ENCODE measurements around the gene MOCS2. TPM values are rescaled to one million over a fixed set of nuclear protein-coding genes. Genes with fewer than 3 reads are reported as not detected.

MOCS2 gene
- total RNA-seq, 2 experiments from 2014 or later = 21.0 to 21.3 TPM

DNA sequence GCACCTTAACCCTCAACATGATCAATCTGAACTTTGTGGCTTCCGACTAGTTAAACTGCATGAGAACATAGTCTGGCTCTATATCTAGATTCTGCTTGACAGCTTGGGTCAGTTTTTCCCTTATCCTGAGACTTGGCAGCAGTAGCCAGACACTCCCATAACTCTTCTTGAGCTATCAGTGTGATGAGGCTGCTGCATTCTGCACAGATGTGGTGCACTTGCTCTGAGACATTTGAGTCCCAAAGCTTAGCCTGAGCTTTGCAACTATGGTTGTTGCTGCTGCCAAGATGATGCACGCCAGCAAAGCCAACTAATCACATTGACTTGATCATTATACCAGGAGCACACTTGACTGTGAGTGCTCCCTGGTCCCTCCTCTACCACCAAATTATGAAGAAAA, 36.2 kb downstream of the MOCS2 start:
- Mint-ChIP-seq H3K27me3 (peaks cover 20% of the 10 kb centered on the region), H3K27ac (no peak overlapping the region), H3K36me3 (ENCODE audit: low read depth) (no peaks in the 10 kb centered on the region), H3K4me3 (no peak overlapping the region), H3K4me1 (peaks cover 10% of the 10 kb centered on the region), H3K9me3 (ENCODE audit: low read depth) (no peaks in the 10 kb centered on the region)
- no peak for DNase-seq
- ChIA-PET POLR2A (no interaction called here), CTCF (interaction anchor here (0.8 kb wide), 1 partner anchor 20 kb away, joined by 3 read pairs; no protein-coding TSS in a partner anchor)
- intact Hi-C loops (cut with DNase I, micrococcal nuclease) = no loop called here
- ATAC-seq = no peak

DNA sequence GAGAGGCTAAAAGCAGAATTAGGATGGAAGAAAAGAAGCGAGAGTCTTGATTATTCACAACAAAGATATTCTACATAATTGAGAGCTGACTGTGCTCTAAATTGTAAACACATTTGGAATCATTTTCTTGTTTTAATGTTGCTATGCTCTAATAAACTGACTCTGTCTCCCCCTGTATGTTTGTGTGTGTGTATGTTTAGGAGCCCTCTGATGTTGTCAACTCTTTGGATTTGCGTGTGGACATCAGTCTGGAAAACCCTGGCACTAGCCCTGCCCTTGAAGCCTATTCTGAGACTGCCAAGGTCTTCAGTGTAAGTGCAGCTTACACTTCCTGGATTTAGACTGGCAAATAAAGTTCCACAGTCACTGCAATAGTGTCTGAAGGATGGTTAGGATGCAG, 37.8 kb downstream of the MOCS2 start:
- DNase-seq (no peak), ATAC-seq (no peak)
- peaks cover 15% of the 10 kb centered on the region for H3K27me3 Mint-ChIP-seq
- H3K4me1 Mint-ChIP-seq = peaks cover 18% of the 10 kb centered on the region
- ChIA-PET POLR2A (interaction anchor here (1.0 kb wide), 1 partner anchor 18 kb away, joined by 3 read pairs; no protein-coding TSS in a partner anchor), CTCF (interaction anchor here (1.2 to 4.8 kb wide), 2 partner anchors 17 to 122 kb away, joined by 3 to 33 read pairs; no protein-coding TSS in a partner anchor)
- H3K27ac Mint-ChIP-seq = no peak overlapping the region
- intact Hi-C loops (cut with DNase I, micrococcal nuclease) = no loop called here
- no peaks in the 10 kb centered on the region for H3K36me3 Mint-ChIP-seq (ENCODE audit: low read depth)
- no peaks in the 10 kb centered on the region for H3K9me3 Mint-ChIP-seq (ENCODE audit: low read depth)
- H3K4me3 Mint-ChIP-seq = no peak overlapping the region

DNA sequence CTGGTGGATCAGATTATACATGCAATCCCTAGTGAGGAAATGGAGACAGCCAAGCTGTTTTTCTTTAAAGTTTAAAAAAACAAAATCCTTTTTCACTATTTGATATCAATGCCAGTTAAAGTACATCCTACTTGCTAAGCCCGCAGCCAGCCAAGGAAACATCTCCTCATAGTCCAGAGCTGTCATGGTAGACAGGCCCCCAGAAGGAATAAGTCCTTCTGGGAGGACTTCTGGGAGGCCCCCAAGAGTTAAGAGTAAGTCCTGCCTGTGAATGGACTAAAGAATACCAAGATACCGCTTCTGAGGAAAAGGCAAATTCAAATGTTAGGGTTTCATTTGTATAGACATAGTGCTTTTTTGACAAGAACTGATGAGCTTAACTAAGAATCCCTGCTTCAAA, 38.3 kb downstream of the MOCS2 start:
- intact Hi-C loops (cut with DNase I, micrococcal nuclease) = no loop called here
- POLR2A ChIA-PET = interaction anchor here (1.0 kb wide), 1 partner anchor 18 kb away, joined by 3 read pairs; no protein-coding TSS in a partner anchor
- Mint-ChIP-seq H3K36me3 (ENCODE audit: low read depth) (no peaks in the 10 kb centered on the region), H3K27me3 (peaks cover 15% of the 10 kb centered on the region), H3K9me3 (ENCODE audit: low read depth) (no peaks in the 10 kb centered on the region), H3K4me1 (peaks cover 18% of the 10 kb centered on the region), H3K4me3 (no peak overlapping the region), H3K27ac (no peak overlapping the region)
- ATAC-seq (no peak), DNase-seq (no peak)
- CTCF ChIA-PET = interaction anchor here (1.2 to 4.8 kb wide), 3 partner anchors 17 to 122 kb away, joined by 3 to 33 read pairs (median 11); no protein-coding TSS in a partner anchor

DNA sequence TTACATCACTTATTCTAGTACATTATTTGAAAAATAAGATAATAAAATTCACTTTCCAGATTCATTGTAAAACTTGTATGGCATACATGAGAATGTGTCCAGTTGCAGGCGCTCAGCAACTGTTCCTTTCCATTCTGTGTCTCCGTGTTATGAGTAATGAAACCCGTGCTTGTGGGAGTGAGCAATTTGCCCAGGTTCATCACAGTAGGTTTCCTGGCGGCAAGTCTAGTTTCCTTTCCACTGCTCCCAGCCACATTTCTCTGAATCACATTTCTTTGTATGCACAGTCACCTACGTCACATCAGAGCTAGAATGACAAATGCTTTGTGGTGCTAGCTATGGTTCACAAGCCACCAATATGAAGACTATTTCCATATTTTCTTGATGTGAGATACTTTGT, 39.9 kb downstream of the MOCS2 start:
- intact Hi-C loops (cut with DNase I, micrococcal nuclease) = loop anchor here (1.0 kb wide), 9 partner anchors 20 to 234 kb away; no protein-coding TSS in a partner anchor
- Mint-ChIP-seq H3K9me3 (ENCODE audit: low read depth) (no peaks in the 10 kb centered on the region), H3K4me1 (peaks cover 18% of the 10 kb centered on the region), H3K27ac (peak overlapping the region; percentile 24), H3K36me3 (ENCODE audit: low read depth) (no peaks in the 10 kb centered on the region), H3K27me3 (peaks cover 12% of the 10 kb centered on the region), H3K4me3 (no peak overlapping the region)
- DNase-seq = peak; percentile 85
- peak; percentile 97 for ATAC-seq
- ChIA-PET POLR2A (no interaction called here), CTCF (interaction anchor here (1.0 to 4.8 kb wide), 9 partner anchors 13 to 124 kb away, joined by 3 to 33 read pairs (median 4); no protein-coding TSS in a partner anchor)

DNA sequence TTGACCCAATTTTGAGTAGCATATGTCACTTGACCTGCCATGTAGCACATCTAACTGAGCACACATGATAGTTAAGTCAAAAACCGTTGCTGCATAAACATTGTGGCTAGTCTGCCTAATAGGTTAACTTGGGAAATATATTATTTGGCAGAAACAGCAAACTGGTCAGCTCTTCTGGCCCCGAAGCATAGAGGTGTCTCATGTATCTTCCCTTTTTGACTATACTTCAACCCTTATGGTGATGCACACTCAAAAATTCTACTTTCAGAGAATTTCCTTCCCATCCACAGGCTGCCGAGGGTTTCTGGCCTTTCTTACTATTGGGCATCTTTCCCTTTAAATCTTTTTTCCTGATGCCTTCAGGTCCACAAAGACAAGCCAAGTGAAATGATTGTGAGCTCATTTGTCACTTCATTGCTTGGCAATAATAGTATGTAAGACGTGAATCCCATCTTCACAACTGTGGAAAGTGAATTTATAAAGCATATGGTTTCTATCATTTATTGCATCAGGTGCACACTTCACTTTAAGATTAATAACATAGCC, 41.2 kb downstream of the MOCS2 start:
- DNase-seq (no peak), ATAC-seq (no peak)
- intact Hi-C loops (cut with DNase I, micrococcal nuclease) = no loop called here
- ChIA-PET CTCF (interaction anchor here (0.8 to 4.8 kb wide), 8 partner anchors 10 to 119 kb away, joined by 3 to 33 read pairs (median 4); no protein-coding TSS in a partner anchor), POLR2A (no interaction called here)
- Mint-ChIP-seq H3K36me3 (ENCODE audit: low read depth) (no peaks in the 10 kb centered on the region), H3K4me3 (no peak overlapping the region), H3K27ac (no peak overlapping the region), H3K9me3 (ENCODE audit: low read depth) (no peaks in the 10 kb centered on the region), H3K4me1 (peaks cover 18% of the 10 kb centered on the region), H3K27me3 (peaks cover 9% of the 10 kb centered on the region)

DNA sequence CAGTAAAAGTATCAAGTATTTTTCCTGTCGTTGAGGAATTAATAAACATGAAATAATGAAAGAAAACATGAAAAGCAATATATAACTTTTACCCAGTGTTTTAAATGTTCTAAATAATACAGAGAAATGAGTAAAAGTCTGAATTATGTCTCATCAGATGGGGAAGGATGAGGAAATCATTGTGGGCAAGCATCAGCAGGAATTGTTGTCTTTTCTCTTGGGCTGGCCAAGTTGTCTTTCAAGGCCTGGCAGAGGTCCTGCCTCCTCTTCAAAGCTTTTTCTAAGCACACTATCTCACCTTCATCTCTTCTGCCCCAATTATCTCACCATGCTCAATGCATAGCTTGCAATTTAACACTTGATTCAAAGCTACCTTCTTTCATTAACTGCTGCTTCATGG, 41.9 kb downstream of the MOCS2 start:
- peaks cover 18% of the 10 kb centered on the region for H3K4me1 Mint-ChIP-seq
- H3K36me3 Mint-ChIP-seq (ENCODE audit: low read depth) = no peaks in the 10 kb centered on the region
- DNase-seq (no peak), ATAC-seq (no peak)
- POLR2A ChIA-PET = no interaction called here
- H3K27ac Mint-ChIP-seq = no peak overlapping the region
- CTCF ChIA-PET = interaction anchor here (0.8 to 3.2 kb wide), 4 partner anchors 10 to 118 kb away, joined by 3 to 18 read pairs (median 4); no protein-coding TSS in a partner anchor
- H3K4me3 Mint-ChIP-seq = no peak overlapping the region
- H3K9me3 Mint-ChIP-seq (ENCODE audit: low read depth) = no peaks in the 10 kb centered on the region
- peaks cover 6% of the 10 kb centered on the region for H3K27me3 Mint-ChIP-seq
- intact Hi-C loops (cut with DNase I, micrococcal nuclease) = no loop called here

DNA sequence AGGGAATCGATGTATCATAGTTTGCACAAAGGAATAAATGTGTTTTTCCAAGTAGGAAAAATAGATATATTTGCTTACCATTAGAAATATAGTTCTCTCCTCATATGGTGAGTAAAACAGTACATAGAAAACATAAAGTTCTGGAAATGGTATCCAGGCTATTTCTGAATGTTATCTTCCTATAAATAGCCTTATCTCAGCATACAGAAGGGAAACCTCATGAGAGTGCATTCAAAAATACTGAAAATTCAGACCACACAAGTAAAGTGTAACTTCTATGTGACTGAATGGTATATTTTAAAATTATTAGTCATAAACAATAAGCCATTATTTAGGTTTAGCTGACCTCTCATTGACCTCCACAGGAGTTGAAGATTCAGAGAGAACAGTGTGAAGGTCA, 43.5 kb downstream of the MOCS2 start:
- ATAC-seq (no peak), DNase-seq (no peak)
- H3K36me3 Mint-ChIP-seq (ENCODE audit: low read depth) = no peaks in the 10 kb centered on the region
- ChIA-PET POLR2A (no interaction called here), CTCF (no interaction called here)
- intact Hi-C loops (cut with DNase I, micrococcal nuclease) = no loop called here
- H3K4me3 Mint-ChIP-seq = no peak overlapping the region
- peaks cover 12% of the 10 kb centered on the region for H3K27me3 Mint-ChIP-seq
- H3K9me3 Mint-ChIP-seq (ENCODE audit: low read depth) = no peaks in the 10 kb centered on the region
- H3K4me1 Mint-ChIP-seq = peaks cover 18% of the 10 kb centered on the region
- H3K27ac Mint-ChIP-seq = no peak overlapping the region

DNA sequence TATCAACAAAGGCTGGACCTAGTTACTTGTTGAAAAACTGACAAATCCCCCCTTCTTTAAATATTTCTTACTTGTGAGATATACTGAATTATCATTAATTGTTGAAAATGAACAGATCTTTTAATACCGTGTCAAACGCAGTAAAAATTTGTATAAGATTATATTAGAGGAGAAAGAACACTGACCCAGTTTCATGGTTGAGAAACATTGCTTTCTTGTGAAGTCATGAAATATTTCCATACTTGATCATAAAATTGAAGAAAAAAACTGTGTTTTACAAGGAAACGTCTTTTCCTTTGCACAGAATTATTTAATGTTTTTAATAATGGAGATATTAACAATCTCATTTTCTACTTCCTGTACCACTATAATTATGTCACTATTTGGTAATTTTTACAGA, 45.8 kb downstream of the MOCS2 start:
- Mint-ChIP-seq H3K9me3 (ENCODE audit: low read depth) (no peaks in the 10 kb centered on the region), H3K27ac (no peak overlapping the region), H3K4me1 (peaks cover 8% of the 10 kb centered on the region), H3K4me3 (no peak overlapping the region), H3K36me3 (ENCODE audit: low read depth) (no peaks in the 10 kb centered on the region), H3K27me3 (peaks cover 16% of the 10 kb centered on the region)
- ChIA-PET POLR2A (no interaction called here), CTCF (no interaction called here)
- no peak for DNase-seq
- ATAC-seq = no peak
- intact Hi-C loops (cut with DNase I, micrococcal nuclease) = no loop called here

DNA sequence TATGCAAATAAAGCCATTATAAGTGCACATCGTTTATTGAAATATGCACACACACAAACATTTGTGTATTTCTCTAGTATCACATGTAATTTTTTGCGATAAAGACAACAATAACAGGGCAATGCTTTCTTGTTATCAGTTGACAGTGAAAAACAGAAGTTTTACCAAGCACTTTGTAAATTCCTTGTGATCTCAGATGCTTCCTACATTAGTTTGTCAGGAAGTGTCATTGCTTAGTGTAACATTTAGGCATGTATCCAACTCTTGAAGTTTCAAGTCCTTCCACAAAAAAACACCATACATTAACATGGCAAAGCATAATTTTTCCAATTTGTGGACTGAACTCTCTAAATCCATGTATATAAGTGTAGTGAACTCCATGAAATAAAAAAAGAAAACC, 46.4 kb downstream of the MOCS2 start:
- ChIA-PET CTCF (no interaction called here), POLR2A (no interaction called here)
- no peak for DNase-seq
- Mint-ChIP-seq H3K27ac (no peak overlapping the region), H3K36me3 (ENCODE audit: low read depth) (no peaks in the 10 kb centered on the region), H3K9me3 (ENCODE audit: low read depth) (no peaks in the 10 kb centered on the region), H3K27me3 (peaks cover 18% of the 10 kb centered on the region), H3K4me1 (peaks cover 8% of the 10 kb centered on the region), H3K4me3 (no peak overlapping the region)
- intact Hi-C loops (cut with DNase I, micrococcal nuclease) = no loop called here
- ATAC-seq = no peak

DNA sequence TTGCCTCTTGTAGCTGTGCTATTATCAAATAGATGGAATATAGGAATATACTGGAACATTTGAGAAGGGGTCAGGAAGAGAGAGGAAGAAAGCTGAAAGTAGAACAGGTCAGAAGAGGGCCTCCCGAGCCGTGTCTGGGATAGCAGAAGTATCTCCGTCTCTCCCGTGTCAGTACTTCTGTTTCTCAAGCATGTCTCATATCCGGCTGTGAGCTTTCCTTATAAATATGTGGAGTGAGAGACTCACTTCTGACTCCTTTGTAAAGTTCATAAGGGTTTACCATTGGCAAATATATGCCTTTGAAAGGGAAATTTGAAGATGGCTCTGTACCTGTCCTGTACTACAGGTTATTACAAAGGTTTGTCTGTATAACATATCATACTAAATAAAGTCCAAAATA, 50.3 kb downstream of the MOCS2 start:
- Mint-ChIP-seq H3K27me3 (peaks cover 25% of the 10 kb centered on the region), H3K27ac (no peak overlapping the region), H3K36me3 (ENCODE audit: low read depth) (no peaks in the 10 kb centered on the region), H3K4me1 (no peaks in the 10 kb centered on the region), H3K9me3 (ENCODE audit: low read depth) (no peaks in the 10 kb centered on the region), H3K4me3 (no peak overlapping the region)
- CTCF ChIA-PET = interaction anchor here (1.3 to 1.7 kb wide), 2 partner anchors 105 to 111 kb away, joined by 3 to 7 read pairs; no protein-coding TSS in a partner anchor
- DNase-seq (no peak), ATAC-seq (no peak)
- POLR2A ChIA-PET = no interaction called here
- intact Hi-C loops (cut with DNase I, micrococcal nuclease) = no loop called here

DNA sequence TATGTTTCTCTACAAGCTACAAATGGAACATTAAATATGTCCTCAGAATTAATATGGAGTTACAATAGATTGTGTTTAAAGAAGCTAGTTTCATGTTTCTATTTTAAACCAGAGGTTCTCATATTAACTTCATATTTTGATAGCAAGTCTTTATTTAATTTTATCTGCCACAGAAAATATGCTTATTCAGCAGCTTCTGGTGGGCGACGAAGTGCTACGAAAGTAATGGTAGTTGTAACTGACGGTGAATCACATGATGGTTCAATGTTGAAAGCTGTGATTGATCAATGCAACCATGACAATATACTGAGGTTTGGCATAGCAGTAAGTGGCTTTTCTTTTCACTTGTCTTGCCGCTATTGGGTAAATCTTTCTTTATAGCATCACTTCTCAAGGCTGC, 54.2 kb downstream of the MOCS2 start:
- no peaks in the 10 kb centered on the region for H3K4me1 Mint-ChIP-seq
- ChIA-PET POLR2A (interaction anchor here (0.7 kb wide), 1 partner anchor 32 kb away, joined by 4 read pairs; no protein-coding TSS in a partner anchor), CTCF (interaction anchor here (1.1 to 3.3 kb wide), 2 partner anchors 13 to 14 kb away, joined by 4 to 12 read pairs; no protein-coding TSS in a partner anchor)
- no peaks in the 10 kb centered on the region for H3K36me3 Mint-ChIP-seq (ENCODE audit: low read depth)
- DNase-seq (no peak), ATAC-seq (no peak)
- intact Hi-C loops (cut with DNase I, micrococcal nuclease) = no loop called here
- H3K27ac Mint-ChIP-seq = no peak overlapping the region
- no peak overlapping the region for H3K4me3 Mint-ChIP-seq
- peaks cover 17% of the 10 kb centered on the region for H3K27me3 Mint-ChIP-seq
- no peaks in the 10 kb centered on the region for H3K9me3 Mint-ChIP-seq (ENCODE audit: low read depth)

DNA sequence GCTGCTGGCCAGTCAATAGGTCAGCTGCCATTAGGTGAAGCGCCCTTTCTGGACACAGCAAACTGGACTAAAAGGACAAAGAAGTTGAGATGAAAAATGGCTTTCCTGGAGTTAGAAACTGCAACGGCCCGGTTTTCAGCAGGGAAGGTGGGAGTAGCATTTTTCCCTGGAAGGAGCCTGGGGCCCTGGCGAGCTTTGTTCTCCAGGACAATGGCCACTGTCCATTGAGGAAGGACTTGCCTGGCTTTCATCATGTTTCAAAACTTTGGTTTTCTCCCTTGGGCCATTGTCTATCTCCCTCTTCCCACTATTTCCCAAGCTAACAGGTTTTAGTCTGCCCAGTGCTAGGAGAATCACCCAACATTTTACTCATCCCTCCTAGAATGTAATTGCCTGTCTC, 56.2 kb downstream of the MOCS2 start:
- H3K36me3 Mint-ChIP-seq (ENCODE audit: low read depth) = no peaks in the 10 kb centered on the region
- no peak overlapping the region for H3K4me3 Mint-ChIP-seq
- ChIA-PET CTCF (no interaction called here), POLR2A (no interaction called here)
- intact Hi-C loops (cut with DNase I, micrococcal nuclease) = no loop called here
- H3K9me3 Mint-ChIP-seq (ENCODE audit: low read depth) = no peaks in the 10 kb centered on the region
- no peaks in the 10 kb centered on the region for H3K4me1 Mint-ChIP-seq
- no peak for DNase-seq
- H3K27me3 Mint-ChIP-seq = peaks cover 13% of the 10 kb centered on the region
- no peak for ATAC-seq
- H3K27ac Mint-ChIP-seq = no peak overlapping the region

Measured in activated CD4-positive, alpha-beta T cell treated with anti-CD3 and anti-CD28 coated beads for 36 hours (primary cell).